C4-2B (cell line): Measurements from ENCODE around the gene SH3RF1.

Experiments used
- H3K27ac ChIP-seq: fragments of 450-650 bp; 2 replicates; pipeline ENCODE4 v1.5.1; 2017
- ZFX ChIP-seq: fragments of 450-650 bp; IDR thresholded peaks from 2 replicates; pipeline ENCODE4 v1.6.1; 2017
- TF ChIP-seq, protein P1 (sequence below): fragments of 450-650 bp; conservative IDR thresholded peaks from 2 replicates; pipeline ENCODE4 v1.5.1; 2017; ENCODE audit warnings: mild to moderate bottlenecking

SH3RF1 gene

DNA sequence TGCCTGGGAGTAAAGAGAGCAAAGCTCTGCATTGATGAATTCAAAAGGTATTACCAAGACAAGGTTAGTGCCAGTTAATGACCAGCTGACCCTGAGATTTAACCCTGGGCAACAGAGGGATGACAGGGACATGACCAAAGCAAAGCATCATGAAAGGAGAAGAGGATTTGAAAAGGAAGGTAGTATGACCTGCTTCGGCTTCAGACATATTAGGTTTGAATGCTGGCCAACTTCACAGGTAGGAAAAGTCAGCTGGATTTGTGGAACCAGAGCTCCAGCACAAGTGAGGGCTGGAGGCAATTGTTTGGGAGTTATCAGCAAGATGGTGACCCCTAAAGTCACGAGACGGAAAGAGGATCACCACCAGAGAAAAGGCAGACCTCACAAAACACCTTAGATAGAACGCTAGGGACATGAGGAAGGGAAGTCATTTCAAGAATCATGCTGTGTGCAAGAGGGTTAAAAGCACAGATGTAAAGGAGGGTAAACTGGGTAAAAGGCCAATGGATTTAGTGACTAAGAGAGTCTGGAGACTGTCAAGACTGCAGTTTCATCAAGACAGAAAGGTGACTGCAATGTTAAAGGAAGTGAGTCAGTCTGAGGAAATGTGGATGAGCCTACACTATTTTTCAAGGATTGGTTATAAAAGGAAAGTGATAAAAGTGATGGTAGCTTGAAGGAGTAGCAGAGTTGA lies 45.6 kb downstream of the SH3RF1 start:
- no peak for TF ChIP-seq ZFX
- TF ChIP-seq, protein P1, sequence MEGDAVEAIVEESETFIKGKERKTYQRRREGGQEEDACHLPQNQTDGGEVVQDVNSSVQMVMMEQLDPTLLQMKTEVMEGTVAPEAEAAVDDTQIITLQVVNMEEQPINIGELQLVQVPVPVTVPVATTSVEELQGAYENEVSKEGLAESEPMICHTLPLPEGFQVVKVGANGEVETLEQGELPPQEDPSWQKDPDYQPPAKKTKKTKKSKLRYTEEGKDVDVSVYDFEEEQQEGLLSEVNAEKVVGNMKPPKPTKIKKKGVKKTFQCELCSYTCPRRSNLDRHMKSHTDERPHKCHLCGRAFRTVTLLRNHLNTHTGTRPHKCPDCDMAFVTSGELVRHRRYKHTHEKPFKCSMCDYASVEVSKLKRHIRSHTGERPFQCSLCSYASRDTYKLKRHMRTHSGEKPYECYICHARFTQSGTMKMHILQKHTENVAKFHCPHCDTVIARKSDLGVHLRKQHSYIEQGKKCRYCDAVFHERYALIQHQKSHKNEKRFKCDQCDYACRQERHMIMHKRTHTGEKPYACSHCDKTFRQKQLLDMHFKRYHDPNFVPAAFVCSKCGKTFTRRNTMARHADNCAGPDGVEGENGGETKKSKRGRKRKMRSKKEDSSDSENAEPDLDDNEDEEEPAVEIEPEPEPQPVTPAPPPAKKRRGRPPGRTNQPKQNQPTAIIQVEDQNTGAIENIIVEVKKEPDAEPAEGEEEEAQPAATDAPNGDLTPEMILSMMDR, result no peak

DNA sequence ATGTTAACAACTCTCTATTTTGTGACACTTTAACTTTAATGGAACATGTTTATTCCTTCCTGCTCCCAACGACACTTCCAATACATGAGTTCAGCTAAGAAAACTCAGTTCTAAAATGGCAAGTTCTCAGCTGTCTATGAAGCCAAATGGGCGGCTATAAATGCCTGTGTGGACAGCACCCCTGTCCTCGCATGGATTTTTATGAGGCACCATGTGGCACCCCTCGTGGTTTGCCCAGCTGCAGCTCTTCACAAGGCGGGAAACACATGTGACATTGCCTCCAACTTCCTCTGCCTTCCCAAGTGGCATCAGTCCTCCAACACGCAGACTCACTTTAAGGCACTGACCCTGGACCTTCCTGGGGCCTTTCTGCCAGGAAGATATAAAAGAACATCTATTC lies 48.0 kb downstream of the SH3RF1 start:
- TF ChIP-seq, protein P1, result no peak
- no peak for TF ChIP-seq ZFX
- H3K27ac ChIP-seq, result no peak overlapping the region

More for the DNA sequence above, 45.6 kb downstream of the SH3RF1 start:
- no peak overlapping the region for H3K27ac ChIP-seq

DNA sequence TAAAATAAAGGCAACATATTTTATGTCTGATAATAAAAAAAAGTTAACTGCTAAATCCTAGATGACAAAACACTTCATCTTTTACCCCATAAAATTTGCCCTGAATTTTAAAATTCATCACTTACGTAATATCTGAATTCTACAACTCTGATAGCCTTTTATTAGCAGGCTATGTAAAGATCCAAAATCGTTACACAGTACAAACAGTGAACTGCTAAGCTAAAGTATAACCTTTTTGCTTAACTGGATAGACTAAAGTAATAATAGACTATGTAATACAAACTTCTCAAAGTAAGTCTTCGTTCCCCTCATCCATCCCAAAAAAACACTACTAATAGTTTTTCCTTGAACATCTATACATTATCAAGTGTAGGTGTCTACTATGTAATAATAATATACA lies 49.1 kb downstream of the SH3RF1 start:
- no peak for TF ChIP-seq ZFX
- TF ChIP-seq, protein P1, result no peak

DNA sequence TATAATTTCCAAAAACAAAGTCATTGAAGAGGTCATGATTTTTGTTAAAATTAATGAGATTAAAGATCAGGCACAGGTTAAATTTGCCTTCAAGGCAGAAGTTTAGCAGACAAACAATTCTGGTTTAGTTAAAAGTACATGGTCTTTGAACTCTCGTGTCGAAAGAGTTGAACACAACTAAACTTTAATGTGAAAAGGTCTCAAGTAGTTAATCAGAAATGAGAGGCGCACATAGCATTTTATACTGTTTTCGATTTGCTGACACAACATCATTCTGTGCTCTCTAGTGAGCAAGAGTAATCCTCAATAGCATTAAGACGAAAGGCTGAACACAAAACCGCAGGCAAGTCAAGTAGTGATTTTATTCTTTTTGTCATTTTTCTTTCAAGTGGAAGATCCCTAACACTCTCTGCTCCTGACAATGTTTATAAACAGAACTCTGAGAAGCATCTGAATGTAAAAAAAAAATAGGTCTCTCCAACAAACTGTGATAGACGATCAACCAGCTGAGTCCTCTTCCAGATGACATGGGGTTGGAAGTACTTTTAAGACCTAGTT lies 49.8 kb downstream of the SH3RF1 start:
- no peak overlapping the region for H3K27ac ChIP-seq
- TF ChIP-seq, protein P1, result no peak
- no peak for TF ChIP-seq ZFX

More for the DNA sequence above, 49.1 kb downstream of the SH3RF1 start:
- no peak overlapping the region for H3K27ac ChIP-seq

DNA sequence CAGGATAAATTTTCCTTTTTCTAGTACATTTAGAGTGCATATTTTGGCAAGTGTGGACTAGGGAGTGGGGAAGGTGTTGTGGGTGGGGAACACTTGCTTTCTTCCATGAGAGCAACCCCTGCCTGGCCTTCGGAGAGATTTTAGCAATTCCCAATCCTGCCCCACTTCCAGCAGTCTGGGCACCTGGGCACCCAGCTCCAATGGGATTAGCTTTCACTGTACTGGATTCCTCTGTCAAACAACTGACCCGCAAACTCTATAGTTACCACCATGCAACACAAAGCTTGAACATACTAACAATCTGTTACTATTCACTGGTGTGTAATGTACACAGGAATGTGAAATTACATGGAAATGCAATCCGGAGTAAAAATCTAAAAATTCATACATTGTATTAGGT lies 50.3 kb downstream of the SH3RF1 start:
- H3K27ac ChIP-seq, result no peak overlapping the region; the same call in 1 of the 2 replicates
- TF ChIP-seq, protein P1, result no peak
- TF ChIP-seq ZFX, result no peak

DNA sequence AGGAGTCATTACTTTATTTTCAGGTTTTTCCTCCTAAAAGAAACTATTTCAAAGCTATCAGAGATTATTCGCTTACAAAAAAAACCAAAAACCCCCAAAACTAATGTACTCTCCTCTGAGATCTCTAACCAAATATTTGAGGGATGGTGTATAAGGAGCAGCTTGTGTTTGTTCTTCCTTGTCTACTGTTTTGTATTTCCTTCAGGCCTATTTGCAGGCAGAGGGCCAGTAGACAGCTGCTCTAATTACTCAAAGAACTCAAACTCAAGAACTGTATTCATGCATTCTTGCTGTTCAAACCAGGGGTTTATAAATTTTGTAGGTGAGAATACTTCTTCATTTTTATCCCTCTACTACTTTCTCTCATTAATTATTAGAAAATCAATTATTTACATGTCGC lies 51.3 kb downstream of the SH3RF1 start:
- H3K27ac ChIP-seq, result no peak overlapping the region
- no peak for TF ChIP-seq ZFX
- TF ChIP-seq, protein P1, result no peak

DNA sequence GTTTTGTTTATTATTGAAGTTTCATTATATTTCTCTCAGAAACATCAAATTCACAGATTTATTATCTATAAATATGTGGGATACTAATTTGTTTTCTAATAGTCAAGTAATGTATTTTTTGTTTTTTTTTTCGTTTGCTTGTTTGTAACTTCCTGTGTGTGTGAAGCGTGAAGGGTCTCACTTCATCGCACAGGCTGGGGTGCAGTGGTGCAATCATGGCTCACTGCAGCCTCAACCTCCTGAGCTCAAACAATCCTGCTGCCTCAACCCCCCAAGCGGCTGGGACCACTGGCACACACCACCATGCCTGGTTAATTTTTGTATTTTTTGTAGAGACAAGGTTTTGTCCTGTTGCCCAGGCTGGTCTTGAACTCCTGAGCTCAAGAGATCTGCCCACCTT lies 55.1 kb downstream of the SH3RF1 start:
- no peak for TF ChIP-seq ZFX
- TF ChIP-seq, protein P1, result no peak
- no peak overlapping the region for H3K27ac ChIP-seq
